ENCODE data around the gene GMDS.

The GMDS gene

DNA sequence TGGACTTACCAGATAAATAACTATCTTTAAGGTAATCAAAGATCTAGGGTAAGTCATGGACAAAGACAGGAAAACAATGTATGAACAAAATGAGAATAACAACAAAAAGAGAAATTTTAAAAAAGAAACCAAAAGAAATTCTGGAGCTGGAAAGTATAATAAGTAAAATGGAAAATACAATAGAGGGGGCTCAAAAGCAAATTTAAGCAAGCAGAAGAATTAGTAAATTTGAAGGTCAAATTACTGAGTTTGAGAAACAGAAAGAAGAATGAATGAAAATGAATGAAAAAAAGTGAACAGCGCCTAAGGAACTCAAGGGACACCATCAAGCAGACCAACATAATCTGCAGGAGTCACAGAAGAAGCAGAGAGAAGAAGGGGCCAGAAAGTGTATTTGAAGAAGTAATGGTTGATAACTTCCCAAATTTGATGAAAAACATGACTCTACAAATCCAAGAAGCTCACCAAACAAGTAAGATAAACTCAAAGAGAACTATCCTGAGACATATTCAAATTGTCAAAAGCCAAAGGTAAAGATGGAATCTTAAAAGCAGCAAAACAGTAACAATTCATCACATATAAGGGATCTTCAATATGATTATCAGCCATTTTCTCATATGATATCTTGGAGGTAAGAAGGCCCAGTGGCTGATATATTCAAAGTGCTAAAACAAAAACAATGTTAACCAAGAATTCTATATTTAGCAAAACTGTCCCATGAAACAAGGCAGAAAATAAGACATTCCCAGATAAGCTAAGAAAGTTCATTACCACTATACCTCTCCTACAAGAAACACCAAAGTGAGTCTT is 417.2 kb downstream of the GMDS start:
- H3K27ac ChIP-seq, result no peak overlapping the region

GRCh38 chr6:1825926-1826325 is 419.5 kb downstream of the GMDS start:
- no peak for DNase-seq (ENCODE audit: low read depth, low spot score)
- no peak overlapping the region for H3K27ac ChIP-seq

More for the DNA sequence above, 417.2 kb downstream of the GMDS start:
- DNase-seq (ENCODE audit: low read depth, low spot score), result no peak

DNA sequence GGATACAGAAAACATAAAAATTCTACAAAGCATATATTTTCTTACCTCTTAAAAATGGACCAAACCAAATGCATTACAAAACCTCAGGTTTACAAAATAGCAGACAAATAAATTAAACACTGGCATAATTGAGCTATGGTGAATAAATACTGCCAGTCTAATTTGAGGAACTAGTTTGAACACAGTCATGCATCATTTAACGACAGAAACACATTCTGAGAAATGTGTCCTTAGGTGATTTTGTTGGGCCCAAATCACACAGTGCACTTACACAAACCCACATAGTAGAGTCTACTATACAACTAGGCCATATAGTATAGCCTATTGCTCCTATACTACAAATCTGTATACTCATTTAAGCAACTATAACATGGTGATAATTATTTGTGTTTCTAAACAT is 420.1 kb downstream of the GMDS start:
- no peak overlapping the region for H3K27ac ChIP-seq
- DNase-seq (ENCODE audit: low read depth, low spot score), result no peak

GRCh38 chr6:1821513-1822183 is 423.8 kb downstream of the GMDS start:
- DNase-seq (ENCODE audit: low read depth, low spot score), result no peak
- H3K27ac ChIP-seq, result no peak overlapping the region

DNA sequence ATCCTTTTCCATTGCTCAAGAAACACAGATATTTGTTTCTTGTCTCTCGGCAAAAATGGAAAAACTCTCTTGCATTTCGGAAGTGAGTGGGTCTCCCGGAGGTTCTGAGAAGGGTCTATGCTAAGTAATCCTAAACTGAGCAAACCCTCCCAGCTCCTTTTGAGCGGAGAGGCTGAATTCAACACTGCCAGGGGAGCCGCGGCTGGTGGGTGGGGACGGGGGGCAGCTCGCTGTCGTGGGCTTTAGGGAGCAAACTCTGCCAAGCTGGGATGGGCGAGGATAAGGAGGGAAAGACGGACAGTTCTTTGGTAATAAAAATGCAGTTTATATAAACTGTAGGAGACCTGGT is 424.3 kb downstream of the GMDS start:
- H3K27ac ChIP-seq, result no peak overlapping the region
- DNase-seq (ENCODE audit: low read depth, low spot score), result no peak

- no peak overlapping the region for H3K27ac ChIP-seq
- DNase-seq (ENCODE audit: low read depth, low spot score), result no peak
Observed at GRCh38 chr6:1820714-1821113, 424.7 kb downstream of the GMDS start.

DNA sequence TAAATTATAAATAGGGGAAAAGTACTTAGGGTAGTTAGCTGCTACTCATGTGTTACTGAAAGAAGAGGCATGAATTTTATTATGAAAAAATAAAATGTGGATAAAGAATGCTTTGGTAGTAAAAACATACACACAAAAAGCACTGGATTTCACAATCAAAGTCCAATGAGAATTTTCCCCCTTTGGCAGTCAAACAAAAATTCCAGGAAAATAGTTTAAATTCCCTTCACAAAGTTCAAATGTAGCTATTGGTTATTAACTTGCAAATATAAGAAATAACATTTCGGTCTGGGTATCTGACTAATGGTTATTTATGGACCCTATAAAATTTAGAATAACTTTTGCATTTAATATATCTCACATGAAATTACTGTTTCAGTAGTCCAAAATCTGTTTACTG is 425.2 kb downstream of the GMDS start:
- no peak overlapping the region for H3K27ac ChIP-seq
- DNase-seq (ENCODE audit: low read depth, low spot score), result no peak

DNA sequence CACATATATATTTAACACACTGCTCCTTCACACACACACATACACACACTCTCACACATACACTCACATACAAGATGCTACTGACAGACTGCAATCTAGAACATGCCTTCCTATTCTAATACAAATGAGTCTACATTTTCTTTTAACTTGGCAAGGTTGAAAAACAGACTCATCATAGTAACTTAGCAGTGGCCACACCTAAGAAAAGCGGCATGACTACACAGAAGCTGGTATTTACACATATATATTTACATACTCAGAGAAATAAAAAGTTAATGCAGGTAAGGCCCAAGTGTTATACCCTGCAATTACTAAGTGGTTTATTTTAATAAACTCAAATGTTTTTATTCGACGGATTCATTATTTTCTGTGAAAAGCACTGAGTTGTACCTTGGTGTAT is 426.4 kb downstream of the GMDS start:
- H3K27ac ChIP-seq, result no peak overlapping the region
- DNase-seq (ENCODE audit: low read depth, low spot score), result no peak

- no peak for DNase-seq (ENCODE audit: low read depth, low spot score)
Observed at GRCh38 chr6:1817033-1817761, 428.2 kb downstream of the GMDS start.

DNA sequence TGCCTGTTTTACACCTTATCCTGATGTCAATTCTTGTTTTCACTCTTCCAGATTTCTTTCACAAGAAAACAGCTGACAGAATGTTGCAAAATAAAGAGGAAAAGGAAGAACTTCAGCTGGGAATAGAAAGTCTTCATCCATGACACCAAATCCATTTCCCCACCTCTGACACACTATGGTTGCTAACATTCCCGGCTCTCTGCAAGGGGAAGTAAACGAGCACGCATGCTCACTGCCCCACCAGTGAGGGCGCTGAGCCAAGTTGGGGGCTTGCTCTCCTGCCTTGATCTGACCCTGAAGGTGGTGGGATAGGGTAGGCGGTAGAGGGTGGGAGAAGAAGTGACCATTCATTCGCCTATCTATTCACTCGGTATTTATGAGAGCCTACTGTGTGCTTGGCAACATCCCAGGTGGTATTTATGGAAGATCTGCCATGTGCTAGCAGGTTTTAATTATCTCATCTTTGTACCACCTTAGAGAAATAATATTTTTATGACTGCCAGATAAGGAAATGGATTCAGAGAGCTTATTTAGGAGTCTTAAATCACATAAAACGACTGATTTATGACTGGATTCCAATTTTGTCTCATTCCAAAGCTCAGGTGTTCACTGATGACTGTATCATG is 429.5 kb downstream of the GMDS start:
- DNase-seq (ENCODE audit: low read depth, low spot score), result no peak
- H3K27ac ChIP-seq, result no peak overlapping the region

More at GRCh38 chr6:1817033-1817761, 428.2 kb downstream of the GMDS start:
- H3K27ac ChIP-seq, result no peak overlapping the region

GRCh38 chr6:1814279-1814678 is 431.1 kb downstream of the GMDS start:
- no peak for DNase-seq (ENCODE audit: low read depth, low spot score)
- H3K27ac ChIP-seq, result no peak overlapping the region

- no peak for DNase-seq (ENCODE audit: low read depth, low spot score)
- no peak overlapping the region for H3K27ac ChIP-seq
Observed at GRCh38 chr6:1812487-1812886, 432.9 kb downstream of the GMDS start.

- no peak overlapping the region for H3K27ac ChIP-seq
- DNase-seq (ENCODE audit: low read depth, low spot score), result no peak
Observed at GRCh38 chr6:1812034-1812433, 433.4 kb downstream of the GMDS start.

- no peak for DNase-seq (ENCODE audit: low read depth, low spot score)
- no peak overlapping the region for H3K27ac ChIP-seq
Observed at GRCh38 chr6:1810880-1811279, 434.5 kb downstream of the GMDS start.

- no peak for DNase-seq (ENCODE audit: low read depth, low spot score)
- H3K27ac ChIP-seq, result no peak overlapping the region
Observed at GRCh38 chr6:1809291-1809988, 436.0 kb downstream of the GMDS start.

DNA sequence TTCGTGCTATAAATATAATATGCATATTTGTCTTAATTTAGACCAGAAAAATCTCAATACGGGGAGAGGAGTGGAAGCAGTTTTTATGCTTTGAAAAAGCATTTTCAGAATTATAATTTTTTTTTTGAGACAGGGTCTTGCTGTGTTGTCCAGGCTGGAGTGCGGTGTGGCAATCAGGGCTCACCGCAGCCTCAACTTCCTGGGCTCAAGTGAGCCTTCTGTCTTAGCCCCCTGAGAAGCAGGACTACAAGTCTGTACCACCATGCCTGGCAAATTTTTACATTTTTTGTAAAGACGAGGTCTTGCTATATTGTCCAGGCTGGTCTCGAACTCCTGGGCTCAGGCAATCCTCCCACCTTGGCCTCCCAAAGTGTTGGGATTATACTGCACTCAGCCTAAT is 438.5 kb downstream of the GMDS start:
- no peak overlapping the region for H3K27ac ChIP-seq

GRCh38 chr6:1802491-1803395 is 442.7 kb downstream of the GMDS start:
- no peak overlapping the region for H3K27ac ChIP-seq
- DNase-seq (ENCODE audit: low read depth, low spot score), result no peak

More for the DNA sequence above, 438.5 kb downstream of the GMDS start:
- no peak for DNase-seq (ENCODE audit: low read depth, low spot score)

DNA sequence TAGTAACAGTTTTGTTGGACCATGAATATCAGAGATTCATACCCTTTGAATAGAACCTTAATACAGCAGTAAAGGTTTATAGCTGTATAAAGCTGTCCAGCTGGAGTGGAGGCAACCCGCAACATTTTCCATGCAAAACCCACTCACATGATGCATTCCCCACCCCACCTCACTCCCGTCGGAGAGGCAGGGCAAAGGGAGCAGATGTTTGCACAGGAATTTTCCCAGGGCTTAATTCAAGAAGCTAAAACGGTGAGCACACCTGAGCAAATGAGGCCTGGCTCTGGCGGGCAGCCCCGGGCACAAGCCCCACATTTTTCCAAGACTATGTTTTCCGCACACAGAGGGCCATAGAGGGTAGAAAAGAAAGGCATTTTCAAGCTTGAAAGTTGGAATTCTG is 444.0 kb downstream of the GMDS start:
- no peak for DNase-seq (ENCODE audit: low read depth, low spot score)
- H3K27ac ChIP-seq, result no peak overlapping the region

GRCh38 chr6:1800845-1801244 is 444.6 kb downstream of the GMDS start:
- H3K27ac ChIP-seq, result no peak overlapping the region
- no peak for DNase-seq (ENCODE audit: low read depth, low spot score)
